OCI-LY1 (cell line): ENCODE data around the gene IGSF22.

ENCODE experiments used
- H2AFZ ChIP-seq: fragments of 200-600 bp; sonication (generic), shearing (Covaris generic); 2 replicates; pipeline ENCODE4 v1.6.0; 2014; ENCODE audit warnings: antibody characterized with exemption, mild to moderate bottlenecking, low read length
- H3F3A ChIP-seq: fragments of 200-600 bp; sonication (generic), shearing (Covaris generic); 2 replicates; pipeline ENCODE4 v1.6.0; 2014; ENCODE audit warnings: mild to moderate bottlenecking, antibody characterized with exemption, low read length, moderate library complexity; ENCODE audit not compliant: insufficient read depth
- H3K27ac ChIP-seq: fragments of 200-600 bp; sonication (generic); 2 replicates; pipeline ENCODE4 v1.5.1; 2014; ENCODE audit warnings: low read length, mixed run types, mild to moderate bottlenecking, low read depth; ENCODE audit not compliant: poor library complexity, severe bottlenecking
- H3K27me3 ChIP-seq: fragments of 200-600 bp; sonication (generic); 2 replicates; pipeline ENCODE4 v1.6.0; 2014; ENCODE audit warnings: antibody characterized with exemption, mild to moderate bottlenecking, low read length, moderate library complexity; ENCODE audit not compliant: insufficient read depth
- H3K36me3 ChIP-seq: fragments of 200-600 bp; sonication (generic); 2 replicates; pipeline ENCODE4 v1.6.1; 2014; ENCODE audit warnings: mild to moderate bottlenecking, antibody characterized with exemption, low read length, moderate library complexity, mixed read lengths; ENCODE audit not compliant: insufficient read depth
- H3K4me1 ChIP-seq: fragments of 200-600 bp; sonication (generic); 2 replicates; pipeline ENCODE4 v1.5.1; 2014; ENCODE audit warnings: mild to moderate bottlenecking, low read length, moderate library complexity; ENCODE audit not compliant: insufficient read depth, severe bottlenecking
- H3K4me2 ChIP-seq: fragments of 200-600 bp; sonication (generic), shearing (Covaris generic); 2 replicates; pipeline ENCODE4 v1.6.1; 2014; ENCODE audit warnings: low read length
- H3K4me3 ChIP-seq: fragments of 200-600 bp; sonication (generic); 2 replicates; pipeline ENCODE4 v1.5.1; 2014; ENCODE audit warnings: low read length, low read depth, mild to moderate bottlenecking, mixed read lengths; ENCODE audit not compliant: poor library complexity, severe bottlenecking
- H3K79me2 ChIP-seq: fragments of 200-600 bp; shearing (Covaris generic); 2 replicates; pipeline ENCODE4 v1.6.1; 2016; ENCODE audit warnings: mixed run types, low read length, mixed read lengths; ENCODE audit not compliant: insufficient read depth
- H3K9ac ChIP-seq: fragments of 200-600 bp; sonication (generic), shearing (Covaris generic); 2 replicates; pipeline ENCODE4 v1.6.1; 2014; ENCODE audit warnings: mild to moderate bottlenecking, low read length, mixed read lengths
- H3K9me2 ChIP-seq: fragments of 200-600 bp; sonication (generic), shearing (Covaris generic); 2 replicates; pipeline ENCODE4 v1.6.1; 2014; ENCODE audit warnings: low read depth, mild to moderate bottlenecking, low read length, mixed read lengths
- H3K9me3 ChIP-seq: fragments of 200-600 bp; shearing (Covaris generic); 2 replicates; pipeline ENCODE4 v1.6.1; 2014; ENCODE audit warnings: low read length, mixed read lengths
- H4K20me1 ChIP-seq: fragments of 200-600 bp; sonication (generic), shearing (Covaris generic); 2 replicates; pipeline ENCODE4 v1.6.0; 2016; ENCODE audit warnings: mild to moderate bottlenecking, low read length; ENCODE audit not compliant: insufficient read depth
- EZH2 ChIP-seq: fragments of 200-600 bp; sonication (generic), shearing (Covaris generic); IDR thresholded peaks from 2 replicates; pipeline ENCODE4 v1.8.0; 2017; ENCODE audit warnings: borderline replicate concordance, mixed run types, mild to moderate bottlenecking, antibody characterized with exemption, low read length, moderate library complexity, mixed read lengths
- TF ChIP-seq, protein P1 (sequence below): fragments of 200-600 bp; sonication (generic), shearing (Covaris generic); IDR thresholded peaks from 2 replicates; pipeline ENCODE4 v1.5.1; 2017; ENCODE audit warnings: mild to moderate bottlenecking, antibody characterized with exemption, low read length, moderate library complexity, mixed read lengths

IGSF22 gene

DNA sequence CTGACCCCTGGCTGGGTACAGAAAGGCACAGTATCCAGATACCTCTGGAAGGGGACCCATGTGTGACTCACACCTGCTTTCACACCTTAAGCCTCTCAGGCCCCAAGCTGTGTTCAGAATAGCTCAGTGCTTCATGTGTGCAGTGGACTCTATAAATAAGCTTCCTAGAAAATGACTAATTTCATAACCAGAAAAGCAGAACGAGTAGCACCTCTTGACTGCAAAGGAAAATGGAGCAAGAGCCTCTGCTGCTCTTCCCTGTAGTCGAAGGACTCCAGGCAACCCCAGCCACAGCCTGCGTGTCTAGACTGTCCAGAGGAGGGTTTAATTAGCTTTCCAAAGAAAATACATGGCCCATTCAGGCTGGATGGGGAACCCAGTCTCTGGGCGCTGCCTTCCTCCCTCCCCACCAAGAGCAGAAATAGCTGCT lies 42.5 kb upstream of the IGSF22 start:
- Histone ChIP-seq H3K4me2 (no peak overlapping the region), H2AFZ (no peak overlapping the region), H3K27me3 (0 out of 2 replicates have a peak, but pooled peaks cover 5% of the 10 kb centered on the region), H3K9me2 (no peaks in the 10 kb centered on the region), H4K20me1 (no peaks in the 10 kb centered on the region), H3K9me3 (no peaks in the 10 kb centered on the region), H3K4me1 (no peaks in the 10 kb centered on the region), H3F3A (no peaks in the 10 kb centered on the region), H3K36me3 (no peaks in the 10 kb centered on the region), H3K79me2 (no peaks in the 10 kb centered on the region), H3K4me3 (no peak overlapping the region), H3K9ac (no peak overlapping the region), H3K27ac (no peak overlapping the region)
- TF ChIP-seq, protein P1, sequence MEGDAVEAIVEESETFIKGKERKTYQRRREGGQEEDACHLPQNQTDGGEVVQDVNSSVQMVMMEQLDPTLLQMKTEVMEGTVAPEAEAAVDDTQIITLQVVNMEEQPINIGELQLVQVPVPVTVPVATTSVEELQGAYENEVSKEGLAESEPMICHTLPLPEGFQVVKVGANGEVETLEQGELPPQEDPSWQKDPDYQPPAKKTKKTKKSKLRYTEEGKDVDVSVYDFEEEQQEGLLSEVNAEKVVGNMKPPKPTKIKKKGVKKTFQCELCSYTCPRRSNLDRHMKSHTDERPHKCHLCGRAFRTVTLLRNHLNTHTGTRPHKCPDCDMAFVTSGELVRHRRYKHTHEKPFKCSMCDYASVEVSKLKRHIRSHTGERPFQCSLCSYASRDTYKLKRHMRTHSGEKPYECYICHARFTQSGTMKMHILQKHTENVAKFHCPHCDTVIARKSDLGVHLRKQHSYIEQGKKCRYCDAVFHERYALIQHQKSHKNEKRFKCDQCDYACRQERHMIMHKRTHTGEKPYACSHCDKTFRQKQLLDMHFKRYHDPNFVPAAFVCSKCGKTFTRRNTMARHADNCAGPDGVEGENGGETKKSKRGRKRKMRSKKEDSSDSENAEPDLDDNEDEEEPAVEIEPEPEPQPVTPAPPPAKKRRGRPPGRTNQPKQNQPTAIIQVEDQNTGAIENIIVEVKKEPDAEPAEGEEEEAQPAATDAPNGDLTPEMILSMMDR: no peak
- TF ChIP-seq EZH2: no peak

DNA sequence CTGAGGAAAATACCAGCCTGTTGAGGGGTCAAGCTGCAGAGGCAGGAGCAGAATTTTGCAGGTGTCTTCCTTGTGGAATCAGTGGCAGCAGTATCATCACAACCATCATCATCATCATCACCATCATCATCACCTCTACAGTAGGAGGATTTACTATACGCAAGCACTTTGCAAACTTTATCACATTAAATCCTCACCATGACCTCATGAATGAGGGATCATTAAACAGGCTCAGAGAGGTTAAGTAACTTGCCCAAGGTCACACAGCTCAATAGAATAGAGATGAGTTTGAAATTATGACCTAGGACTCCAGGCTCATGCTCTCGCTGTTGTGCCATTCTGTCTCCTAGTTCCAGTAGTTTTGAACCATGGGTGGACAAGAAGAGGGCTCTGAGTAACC lies 40.0 kb upstream of the IGSF22 start:
- no peaks in the 10 kb centered on the region for H3K9me3 ChIP-seq
- H3F3A ChIP-seq: no peaks in the 10 kb centered on the region
- no peaks in the 10 kb centered on the region for H3K27me3 ChIP-seq
- no peak overlapping the region for H3K4me2 ChIP-seq
- no peak overlapping the region for H2AFZ ChIP-seq
- H3K36me3 ChIP-seq: no peaks in the 10 kb centered on the region
- TF ChIP-seq, protein P1: no peak
- no peak for TF ChIP-seq EZH2
- no peak overlapping the region for H3K9ac ChIP-seq
- no peaks in the 10 kb centered on the region for H3K4me1 ChIP-seq
- no peaks in the 10 kb centered on the region for H3K79me2 ChIP-seq
- H3K27ac ChIP-seq: no peak overlapping the region
- no peak overlapping the region for H3K4me3 ChIP-seq
- no peaks in the 10 kb centered on the region for H4K20me1 ChIP-seq
- H3K9me2 ChIP-seq: no peaks in the 10 kb centered on the region

DNA sequence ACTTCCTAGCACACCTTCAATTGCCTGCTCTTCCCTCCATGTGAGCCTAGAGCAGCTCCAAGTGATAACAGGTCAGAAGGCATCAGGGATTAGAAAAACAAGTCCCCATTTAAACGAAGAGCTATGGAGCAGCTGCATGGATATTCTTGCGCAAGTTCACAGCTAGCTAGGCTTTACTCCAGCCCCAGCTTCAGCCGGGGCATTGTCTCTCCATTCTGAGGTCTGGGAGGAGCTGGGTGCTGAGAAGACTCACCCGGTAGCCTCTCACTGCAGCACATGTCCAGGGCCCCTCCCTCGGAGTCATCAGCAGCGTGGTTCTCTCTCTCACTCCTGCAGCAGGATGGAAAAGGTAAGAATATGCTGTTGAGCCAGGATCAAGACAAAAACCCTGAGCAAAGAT lies 39.6 kb upstream of the IGSF22 start:
- Histone ChIP-seq H3K4me2 (no peak overlapping the region), H3K79me2 (no peaks in the 10 kb centered on the region), H3K36me3 (no peaks in the 10 kb centered on the region), H3K9me2 (no peaks in the 10 kb centered on the region), H3K4me1 (no peaks in the 10 kb centered on the region), H3K4me3 (no peak overlapping the region), H3K9me3 (no peaks in the 10 kb centered on the region), H3K9ac (no peak overlapping the region), H2AFZ (no peak overlapping the region), H3K27me3 (no peaks in the 10 kb centered on the region), H3F3A (no peaks in the 10 kb centered on the region), H3K27ac (no peak overlapping the region), H4K20me1 (no peaks in the 10 kb centered on the region)
- TF ChIP-seq, protein P1: no peak
- TF ChIP-seq EZH2: no peak
